ENCODE results near the gene CCDC57.
A peak's percentile ranks its signal among the peaks of the same experiment; 100 is the strongest.

The CCDC57 gene

DNA sequence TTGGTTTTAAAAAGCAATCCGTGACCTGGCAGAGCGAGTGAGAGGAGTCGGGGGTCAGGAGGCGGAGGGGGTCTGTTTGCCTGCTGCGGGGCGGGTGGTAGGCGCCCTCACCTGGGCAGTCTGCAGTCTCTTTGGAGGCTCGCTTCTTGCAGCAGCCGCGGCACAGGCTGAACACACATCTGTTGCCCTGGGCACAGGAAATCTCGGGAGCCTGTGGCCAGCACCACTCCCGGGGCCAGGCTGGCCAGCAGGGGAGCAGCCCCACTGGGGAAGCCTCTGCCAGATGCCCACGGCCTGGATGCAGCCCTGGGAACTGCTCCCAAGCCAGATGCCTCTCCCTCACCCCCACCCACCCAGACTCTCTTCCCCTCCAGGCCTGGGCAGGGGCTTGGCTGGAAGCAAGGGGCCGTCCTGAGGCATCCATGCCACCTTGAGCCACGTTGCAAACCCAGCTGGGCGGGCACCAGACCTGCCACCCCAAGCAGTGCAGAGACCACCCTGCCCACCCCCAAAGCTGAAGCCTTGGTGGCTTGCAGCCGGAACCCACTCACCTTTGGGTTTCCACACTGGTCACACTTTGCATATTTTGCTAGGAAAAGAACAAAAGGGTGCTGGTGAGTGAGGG is 154.3 kb downstream of the CCDC57 start:
- DNase-seq = no peak

GRCh38 chr17:82056729-82057621 is 155.7 kb downstream of the CCDC57 start:
- no peak for DNase-seq

GRCh38 chr17:82055965-82056728 is 156.5 kb downstream of the CCDC57 start:
- DNase-seq = no peak

GRCh38 chr17:82055023-82055964 is 157.3 kb downstream of the CCDC57 start:
- no peak for DNase-seq

DNA sequence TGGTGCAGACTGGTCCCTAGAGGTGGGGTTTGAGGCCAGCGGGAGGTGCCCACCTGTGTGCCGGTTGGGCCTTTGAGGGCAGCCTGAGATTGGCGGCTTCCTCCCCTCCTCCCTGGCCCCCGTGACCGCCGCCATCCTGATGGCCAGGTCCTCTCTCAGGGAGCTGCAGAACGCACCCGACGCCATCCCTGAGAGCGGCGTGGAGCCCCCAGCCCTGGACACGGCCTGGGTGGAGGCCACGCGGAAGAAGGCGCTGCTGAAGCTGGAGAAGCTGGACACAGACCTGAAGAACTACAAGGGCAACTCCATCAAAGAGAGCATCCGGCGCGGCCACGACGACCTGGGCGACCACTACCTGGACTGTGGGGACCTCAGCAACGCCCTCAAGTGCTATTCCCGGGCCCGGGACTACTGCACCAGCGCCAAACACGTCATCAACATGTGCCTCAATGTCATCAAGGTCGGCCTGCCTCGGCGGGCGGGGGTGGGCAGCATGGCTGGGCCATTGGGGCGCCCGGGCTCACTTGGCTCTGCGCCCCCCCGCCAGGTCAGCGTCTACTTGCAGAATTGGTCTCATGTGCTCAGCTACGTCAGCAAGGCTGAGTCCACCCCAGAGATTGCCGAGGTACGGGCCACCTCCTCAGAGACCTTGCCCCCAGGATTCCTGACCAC is 158.2 kb downstream of the CCDC57 start:
- DNase-seq = no peak

GRCh38 chr17:82053556-82054263 is 158.9 kb downstream of the CCDC57 start:
- DNase-seq = no peak

DNA sequence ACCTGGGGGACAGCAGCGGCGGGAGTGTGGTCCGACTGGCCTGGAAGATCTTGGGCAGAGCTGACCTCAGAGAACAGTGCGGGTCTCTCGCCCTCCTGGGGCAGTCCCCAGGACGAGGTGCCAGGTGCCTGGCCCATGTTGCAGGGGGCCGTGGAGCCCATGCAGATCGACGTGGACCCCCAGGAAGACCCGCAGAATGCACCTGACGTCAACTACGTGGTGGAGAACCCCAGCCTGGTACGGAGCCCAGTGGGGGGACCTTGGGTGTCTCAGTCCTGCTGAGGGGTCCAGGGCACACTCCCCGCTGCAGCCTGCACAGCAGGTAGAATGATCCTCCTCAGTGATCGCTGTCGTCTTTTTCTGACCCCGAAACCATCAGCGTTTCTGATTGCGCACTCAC is 159.5 kb downstream of the CCDC57 start:
- no peak for DNase-seq

DNA sequence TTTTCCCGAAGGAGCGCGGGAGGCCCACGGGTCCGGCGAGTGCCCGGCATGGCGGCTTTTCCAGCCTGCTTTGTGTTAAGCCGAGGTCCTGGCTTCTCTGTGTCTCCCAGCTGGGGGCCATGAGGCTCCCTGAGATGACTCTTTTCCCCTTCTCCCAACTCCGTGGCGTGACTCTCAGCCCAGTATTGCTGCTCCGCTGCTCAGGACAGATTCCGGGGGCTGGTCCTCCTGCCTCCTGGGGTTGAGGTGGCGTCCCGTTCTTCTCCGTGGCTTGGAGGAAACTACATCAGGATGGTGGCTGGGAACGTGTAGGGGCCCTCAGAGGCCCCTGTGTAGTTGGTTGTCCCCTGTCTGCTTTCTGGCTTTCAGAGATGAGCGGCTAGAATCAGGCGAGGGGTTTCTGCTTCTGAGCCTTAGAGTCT is 160.0 kb downstream of the CCDC57 start:
- no peak for DNase-seq

GRCh38 chr17:82051776-82052637 is 160.6 kb downstream of the CCDC57 start, which contains the start of the genes GPS1 and RFNG:
GPS1 (plus strand) TSS chr17:82051898; CDS start chr17:82051932, 34 bp downstream.
RFNG (minus strand) TSS chr17:82051811; CDS start chr17:82051766, 45 bp downstream.
- peak; percentile 70 to 79 (median 70) for DNase-seq

All from activated CD4-positive, CD25-positive, alpha-beta regulatory T cell (primary cell).